ENCODE measurements around the gene AGAP1.

Gene AGAP1

DNA sequence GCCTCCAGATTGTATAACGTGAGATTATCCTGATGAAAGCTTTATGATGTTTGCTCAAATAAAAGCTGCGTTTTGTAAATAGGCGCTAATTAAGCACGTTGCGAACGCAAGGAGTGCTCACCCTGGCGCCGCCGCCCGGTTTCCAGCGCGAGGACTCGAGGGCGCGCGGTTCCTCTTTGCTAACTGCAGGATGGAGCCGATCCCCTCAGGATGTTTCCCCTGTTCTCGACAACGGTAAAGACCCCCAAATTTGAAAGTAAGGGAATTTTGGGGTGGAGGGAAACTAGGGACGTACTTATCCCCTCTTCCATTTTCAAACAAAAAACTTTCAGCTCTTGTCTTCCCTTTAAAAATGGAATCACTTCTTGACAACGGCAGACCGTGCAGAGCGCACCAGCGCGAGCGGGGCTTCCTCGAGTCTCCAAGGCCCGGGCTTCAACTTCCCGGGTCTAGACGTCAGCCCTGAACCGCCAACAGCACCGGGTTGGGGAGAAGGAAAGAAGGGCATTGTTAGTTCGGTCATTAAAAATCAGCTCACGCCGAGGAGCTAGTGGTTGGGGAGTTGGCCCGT is 675.4 kb downstream of the AGAP1 start:
- DNase-seq = no peak

DNA sequence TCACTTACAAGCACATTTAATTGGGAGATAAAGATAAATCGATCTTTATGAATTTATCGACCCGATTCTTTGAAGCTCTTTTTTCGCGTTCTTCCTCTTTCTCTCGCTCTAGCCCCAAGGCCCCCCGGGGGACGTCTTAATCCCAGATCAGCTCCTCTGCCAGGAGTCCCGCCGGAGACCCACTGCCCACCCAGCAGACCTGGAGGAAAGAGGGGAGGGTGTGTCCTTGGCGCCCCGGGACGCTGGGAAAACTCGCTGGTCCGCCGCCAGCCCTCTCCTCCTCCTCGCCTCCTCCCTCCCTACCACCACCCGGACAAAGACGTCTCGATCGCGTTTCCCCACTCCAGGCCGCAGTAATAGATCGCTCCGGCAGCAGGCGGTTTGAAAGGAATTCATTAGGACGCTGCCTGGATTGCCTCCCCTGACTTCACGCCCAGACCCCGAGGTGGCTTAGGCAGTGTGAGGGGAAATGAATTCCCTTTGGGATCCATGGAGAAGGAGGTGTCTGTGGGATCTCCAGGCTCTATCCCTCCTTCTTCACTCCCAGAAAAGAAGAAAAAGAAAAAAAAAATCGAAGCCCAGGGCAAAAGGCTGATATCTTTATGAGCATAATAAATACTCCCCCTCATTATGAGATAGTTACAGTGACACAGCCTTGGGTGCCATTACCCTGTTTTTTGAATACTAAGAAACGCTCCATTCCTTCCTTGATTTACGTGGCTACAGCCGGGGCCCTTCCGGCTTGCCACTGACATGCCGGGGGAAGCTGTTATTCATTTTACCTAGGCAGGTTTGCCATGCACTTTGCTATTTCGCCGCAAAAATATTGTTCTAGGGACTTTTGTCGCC is 676.1 kb downstream of the AGAP1 start:
- DNase-seq = no peak

DNA sequence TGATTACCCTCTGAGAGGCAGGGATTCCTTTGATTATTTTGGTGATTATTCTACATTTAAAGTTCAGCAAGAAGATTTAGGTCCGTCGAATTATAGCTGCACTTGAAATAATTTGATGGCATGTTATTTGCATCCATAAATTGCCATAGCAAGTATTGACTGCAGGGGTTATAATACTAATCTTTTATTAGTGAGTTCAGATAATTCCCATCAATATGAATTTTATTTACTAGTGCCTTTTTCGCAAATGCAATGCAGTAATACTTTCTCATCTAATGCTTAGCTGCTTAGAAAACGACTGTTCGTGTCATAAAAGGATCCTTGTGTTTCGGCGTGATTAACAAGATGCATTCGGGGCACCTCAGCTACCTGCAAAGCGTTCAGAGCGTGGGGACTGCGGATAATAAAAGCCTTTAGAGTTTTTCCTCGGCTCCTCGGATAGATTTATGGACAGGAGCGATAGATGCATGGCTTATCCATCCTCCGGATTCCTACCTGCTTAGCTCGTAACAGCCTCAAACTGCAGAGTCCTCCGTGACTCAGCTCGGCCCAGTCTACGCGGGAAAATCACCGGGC is 676.8 kb downstream of the AGAP1 start:
- DNase-seq = no peak

DNA sequence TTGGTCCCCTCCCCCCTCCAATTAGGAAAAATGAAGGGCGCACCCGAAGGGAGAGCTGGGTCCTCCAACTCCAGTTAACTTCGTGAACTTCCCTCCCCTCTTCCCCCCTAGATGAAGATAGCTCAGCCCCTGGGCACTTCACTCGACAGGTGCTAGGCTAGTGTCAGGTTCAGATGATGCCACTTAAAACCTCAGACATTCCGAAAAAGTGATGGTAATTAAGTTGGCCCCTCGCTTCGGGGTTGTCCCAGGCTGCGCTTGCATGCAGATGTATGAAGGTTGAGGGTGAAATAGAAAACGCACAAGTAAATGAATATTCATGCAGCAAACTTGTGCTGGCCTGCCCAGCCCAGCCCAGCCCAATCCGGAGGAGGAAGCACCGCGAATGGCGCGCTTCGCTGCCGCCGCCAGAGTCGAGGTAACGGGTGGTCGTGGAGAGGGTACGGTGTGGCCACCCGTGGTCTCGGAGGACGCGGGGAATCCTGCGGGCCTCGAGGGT is 677.4 kb downstream of the AGAP1 start:
- DNase-seq = no peak

DNA sequence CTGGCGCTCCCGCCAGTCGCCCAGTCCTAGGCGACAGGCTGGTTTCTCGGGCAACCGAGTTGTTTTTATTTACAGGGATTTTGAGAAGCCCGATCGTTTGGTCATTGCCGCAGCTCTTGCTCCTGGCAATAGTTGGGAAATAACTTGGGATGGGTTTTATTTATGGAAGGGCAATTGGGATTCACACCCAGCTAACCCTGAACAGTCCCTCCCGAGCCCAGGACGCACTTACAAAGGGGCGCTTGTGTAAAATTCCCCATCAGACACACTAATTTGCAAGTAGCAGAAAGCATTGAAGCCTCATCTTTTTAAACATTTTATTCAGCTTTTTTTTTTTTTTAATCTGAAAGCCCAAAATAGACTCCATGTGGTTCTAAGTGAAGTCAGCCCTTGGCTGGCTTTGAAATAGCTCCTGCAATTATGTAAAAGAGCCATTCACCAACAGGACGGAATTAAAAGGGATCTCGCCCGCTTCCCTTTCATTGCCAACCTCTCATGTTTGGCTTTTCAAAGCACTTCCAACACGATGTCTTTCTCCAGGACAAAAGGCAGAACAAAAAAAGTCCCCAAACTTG is 677.9 kb downstream of the AGAP1 start:
- no peak for DNase-seq

DNA sequence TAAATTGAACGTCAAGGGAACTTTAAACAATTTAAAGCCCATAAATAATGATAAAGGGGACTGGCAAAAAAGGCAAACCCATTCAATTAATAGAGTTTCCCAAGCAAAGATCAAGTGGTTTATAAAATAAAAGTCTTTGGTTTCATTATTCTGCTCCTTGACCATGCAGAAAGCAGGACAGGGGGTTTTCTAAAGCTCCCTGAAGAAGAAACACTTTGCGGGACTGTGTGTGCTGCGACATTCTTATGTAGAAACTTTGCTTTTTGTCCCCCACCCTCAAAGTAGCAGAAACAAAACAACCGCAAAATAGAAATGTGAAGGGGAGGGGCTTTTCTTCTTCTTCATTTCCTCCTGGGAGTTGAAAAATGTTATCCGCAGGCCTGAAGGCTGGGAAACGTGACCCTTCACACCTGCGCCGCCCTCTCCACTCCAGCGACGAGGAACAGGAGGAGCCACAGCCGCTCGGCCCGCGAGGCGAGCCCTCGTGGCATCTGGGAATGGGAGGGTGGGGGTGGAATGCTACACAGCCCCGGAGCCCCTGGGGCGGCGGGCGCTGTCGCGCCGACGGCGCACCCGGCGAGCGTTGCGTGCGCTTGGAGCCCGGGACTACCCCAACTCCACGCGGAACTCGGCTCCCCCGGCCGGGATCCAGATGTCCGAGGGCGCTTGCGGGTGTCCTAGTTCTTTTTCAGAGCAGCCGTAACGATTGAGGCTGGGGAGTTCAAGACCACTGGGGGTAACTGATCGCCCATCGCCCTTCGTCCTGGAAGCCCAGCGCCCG is 678.6 kb downstream of the AGAP1 start:
- DNase-seq = no peak

DNA sequence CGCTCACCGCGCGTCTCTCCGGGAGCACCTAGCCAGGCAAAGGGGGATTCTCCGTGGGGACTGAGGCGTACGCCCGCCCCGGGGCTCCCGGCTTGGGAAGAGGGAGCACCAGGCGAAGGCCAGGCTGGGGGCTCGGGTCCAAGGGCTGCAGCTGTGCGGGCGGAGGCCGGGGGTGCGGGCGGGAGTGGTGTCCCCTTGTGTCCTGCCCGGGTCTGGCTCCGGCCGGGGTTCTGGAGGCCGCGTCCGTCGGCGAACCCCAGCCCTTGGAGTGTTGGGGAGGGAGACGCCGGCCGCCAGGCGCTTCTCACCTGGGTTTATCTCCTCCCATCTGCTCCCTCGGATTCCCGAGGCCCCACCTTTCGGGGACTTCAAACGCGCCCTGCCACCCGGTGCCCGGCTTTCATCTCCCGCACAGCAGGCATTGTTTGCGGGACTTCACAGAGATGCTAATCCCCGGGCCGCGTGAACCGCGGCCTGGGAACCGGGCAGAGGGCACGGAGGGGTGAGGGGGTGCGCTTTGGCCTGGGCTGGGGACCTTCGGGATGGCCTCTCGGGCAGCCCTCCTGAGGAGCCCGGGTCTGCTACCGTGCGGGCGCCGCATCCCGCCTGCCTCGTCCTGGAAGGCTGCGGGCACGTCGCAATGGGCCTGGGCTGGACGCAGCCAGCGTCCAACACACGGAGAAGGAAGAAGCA is 679.3 kb downstream of the AGAP1 start:
- no peak for DNase-seq

DNA sequence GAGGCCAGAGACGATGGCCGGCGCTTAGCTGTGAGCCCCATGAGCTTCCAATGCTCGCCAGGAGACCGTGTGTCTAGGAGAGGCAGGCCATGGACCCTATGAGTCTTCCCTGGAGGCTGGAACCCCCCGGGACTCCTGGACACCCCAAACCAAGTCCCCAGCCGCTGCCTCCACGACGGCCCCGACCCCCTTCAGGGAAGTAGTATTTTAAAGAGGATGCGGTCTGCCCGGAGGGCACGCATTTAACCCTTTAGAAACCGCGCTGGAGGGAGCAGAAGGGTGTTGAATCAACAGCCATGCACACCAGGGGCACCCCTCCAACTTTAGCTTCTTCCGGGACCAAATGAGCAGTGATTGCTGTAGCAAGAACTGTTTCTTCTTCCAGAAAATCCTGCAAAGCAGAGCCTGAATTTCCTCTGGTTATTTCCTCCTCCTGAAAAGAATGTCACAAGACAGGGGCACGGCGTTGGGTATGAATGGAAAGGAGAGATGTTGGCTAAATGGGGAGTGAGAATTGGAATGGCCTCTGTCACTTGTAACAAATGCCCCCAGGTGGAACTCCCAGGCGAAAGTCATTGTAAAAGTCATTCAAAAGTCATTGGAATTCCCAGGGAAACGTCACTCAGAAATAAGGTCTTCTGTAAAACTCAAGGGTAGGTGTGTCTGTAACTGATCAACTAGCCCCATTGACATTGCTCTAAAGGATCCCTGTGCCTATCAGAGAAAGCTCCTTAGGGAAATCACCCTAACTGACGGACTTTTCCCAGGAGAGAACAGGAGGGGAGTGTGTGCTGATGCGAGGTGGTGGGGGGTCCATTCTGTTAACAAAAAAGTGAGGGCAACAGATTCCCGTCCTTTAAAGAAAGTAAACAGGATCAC is 680.1 kb downstream of the AGAP1 start:
- no peak for DNase-seq

DNA sequence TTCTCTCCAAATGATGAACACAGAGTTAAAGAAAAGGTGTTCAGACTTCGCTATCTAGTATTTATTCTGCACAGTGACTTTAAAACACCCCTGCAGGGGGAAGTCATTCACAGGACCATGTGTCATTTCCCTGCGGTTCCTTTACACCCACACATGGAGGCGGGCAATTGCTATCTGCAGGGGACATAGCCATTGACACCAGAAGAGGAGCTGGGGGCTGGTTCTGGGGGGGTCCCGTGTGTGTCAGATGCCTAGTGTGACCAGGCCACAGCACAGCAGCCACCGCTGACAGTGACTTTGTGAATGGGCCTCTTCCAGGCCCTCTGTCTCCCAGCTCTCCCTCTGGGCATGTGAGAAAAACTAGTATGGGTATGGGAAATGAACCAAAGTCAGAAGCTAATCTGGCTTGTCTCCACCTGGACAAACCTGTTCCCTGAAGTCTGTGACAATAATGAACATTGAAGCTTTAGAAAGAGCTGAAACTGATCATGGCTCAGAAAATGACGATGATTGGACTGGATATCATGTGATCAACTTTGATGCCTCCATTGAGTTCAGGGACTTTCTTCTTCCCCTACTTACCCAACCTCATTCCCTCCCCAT is 681.8 kb downstream of the AGAP1 start:
- no peak for DNase-seq

DNA sequence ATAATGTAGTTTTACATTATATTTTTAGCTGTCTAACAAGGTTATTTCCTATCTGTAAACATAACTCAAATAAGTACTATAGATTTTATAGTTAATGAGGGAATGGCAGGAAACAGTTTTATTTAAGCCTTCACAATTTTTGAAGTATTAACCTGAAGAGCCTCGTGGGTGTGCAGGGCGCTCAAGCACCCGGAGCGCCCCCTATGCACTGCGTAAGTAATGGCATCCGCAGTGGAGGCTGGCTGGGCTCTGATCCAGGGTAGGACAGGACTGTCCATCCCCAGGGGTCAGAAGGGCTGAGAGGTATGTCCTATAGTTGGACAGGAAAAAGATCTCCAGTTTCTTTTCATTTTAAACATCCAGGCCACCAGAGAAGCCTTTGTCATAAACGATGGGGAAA is 682.6 kb downstream of the AGAP1 start:
- DNase-seq = peak in 1 of 5 experiments; percentile 26

DNA sequence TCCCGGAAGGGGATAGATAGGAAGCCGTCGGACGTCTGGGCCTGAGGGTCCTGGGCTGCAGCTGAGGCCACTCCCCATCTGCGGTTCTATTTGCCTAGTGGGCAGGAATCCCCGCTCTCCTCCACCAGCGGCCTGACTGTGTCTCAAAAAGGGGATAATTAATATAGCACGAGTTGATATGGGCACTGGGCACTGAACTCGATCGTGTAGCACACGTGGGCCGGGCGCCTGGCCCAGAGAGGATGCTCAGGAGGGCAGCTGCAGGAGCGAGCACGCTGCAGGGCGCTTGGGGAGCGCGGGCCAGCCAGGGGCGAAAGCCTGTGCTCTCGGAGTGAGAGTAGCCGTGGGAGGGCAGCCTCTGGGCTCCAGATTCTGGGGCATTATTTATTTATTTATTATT is 683.1 kb downstream of the AGAP1 start:
- DNase-seq = no peak

DNA sequence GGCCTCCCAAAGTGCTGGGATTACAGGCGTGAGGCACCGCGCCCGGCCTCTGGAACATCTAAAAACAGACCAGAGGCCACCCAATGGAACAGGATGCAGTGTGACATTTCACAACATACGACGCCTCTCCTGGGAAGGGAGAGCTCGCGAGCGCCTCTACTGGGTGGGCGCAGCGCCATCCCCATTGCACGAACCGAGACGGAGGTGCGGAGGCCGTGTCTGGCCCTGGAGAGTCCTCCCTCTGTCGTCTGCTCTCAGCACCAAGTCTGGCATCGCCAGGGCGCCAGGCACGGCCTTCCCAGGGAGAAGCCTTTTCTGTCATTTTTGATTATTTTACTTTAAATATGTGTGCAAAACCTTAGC is 683.7 kb downstream of the AGAP1 start:
- DNase-seq = peak in 1 of 5 experiments; percentile 40

DNA sequence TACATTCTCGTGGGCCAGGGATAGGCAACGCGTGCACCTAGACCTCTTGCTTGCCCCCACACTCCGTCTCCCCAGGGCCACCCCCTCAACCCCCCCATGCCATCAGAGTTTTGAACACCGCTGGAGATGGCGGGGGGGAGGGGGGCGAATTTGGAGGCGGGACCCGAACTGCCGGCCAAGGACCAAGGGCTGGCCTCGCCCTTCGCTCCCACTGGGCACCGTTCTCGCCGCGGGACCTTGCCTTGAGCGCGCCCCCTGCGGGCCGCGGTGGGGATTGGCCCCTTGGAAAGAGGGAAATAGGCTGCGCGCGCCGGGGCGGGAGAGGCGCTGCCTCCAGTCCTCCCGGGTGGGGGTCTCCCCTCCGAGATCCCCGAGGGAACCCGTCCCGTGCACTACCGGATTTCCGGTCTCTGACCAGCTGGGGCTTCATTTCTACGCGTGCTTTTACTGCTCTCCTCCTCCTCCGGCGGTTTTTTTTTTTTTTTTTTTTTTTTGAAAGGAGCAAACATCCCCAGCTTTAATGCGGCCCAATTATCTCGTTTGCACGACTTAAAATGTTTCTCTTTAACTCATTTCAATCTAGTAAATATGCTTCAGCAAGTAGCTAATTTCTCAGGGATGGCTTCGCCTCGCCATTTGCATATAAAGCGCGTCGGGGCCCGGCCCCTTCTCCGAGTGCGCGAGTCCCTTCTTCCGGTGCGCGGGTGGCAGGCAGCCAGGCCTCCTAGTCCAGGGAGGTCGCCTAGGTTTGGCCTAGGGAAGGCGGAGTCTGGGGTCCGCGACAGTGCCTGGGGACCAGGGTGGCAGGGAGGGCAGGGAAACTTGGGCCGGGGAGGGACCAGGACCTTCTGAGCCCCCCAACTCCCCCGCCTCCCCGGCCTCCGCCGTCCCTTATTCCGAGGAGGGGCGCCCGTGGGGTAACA is 684.4 kb downstream of the AGAP1 start:
- peak in 1 of 5 experiments; percentile 19 for DNase-seq

DNA sequence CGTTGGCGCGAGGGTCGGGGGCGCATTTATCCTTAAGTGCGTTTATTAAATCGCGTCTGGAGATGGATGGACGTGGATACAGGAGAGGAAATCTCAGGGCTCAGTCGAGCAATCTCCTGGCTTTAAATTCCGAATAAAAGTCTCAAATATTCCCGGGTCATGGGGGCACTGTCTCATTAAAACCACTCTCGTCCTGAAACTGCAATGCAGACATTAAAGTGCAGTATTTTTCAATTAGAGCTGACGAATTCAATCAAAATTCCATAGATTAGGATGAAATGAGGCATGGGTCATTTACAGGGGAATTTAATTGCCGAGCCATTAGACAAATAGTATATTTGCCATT is 685.0 kb downstream of the AGAP1 start:
- no peak for DNase-seq

DNA sequence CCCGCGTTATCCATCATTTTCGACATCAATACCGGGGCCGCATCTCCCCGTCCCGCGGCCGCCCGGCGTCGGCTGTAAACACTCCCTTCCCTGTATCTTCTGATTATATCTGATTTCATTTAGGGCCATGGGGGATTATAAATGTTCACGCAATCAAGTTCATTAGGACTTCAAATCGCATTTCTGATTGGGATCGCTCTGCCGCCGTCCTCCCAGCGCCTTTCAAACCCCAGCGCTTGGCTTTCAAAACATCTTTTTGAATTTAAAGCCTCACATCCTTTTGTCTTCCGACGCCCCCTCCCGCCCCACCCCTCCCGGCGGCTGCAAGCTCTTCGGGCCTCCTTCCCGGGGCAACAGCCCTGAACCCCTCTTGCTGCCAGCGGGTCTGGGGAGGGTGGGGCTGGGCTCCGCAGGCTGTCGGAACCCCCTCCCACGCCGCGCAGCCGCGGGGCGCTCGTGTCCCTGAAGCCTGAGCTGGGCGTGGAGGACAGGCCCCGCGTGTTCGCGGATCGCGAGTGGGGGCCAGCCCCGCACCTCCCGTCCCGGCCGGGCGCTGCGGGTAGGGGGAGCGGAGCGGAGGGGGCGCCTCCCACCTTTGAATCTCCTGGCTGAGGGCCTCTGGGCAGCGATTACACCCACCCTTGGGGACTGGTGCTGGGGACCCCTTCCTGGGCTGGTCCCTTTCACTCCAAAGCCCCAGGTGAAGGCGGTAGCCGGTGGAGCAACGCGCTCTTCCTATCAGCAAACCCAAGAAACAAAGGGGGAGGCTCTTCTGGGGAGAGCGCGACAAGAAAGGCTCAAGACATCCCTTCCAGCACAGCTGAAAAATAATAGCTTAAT is 685.6 kb downstream of the AGAP1 start:
- no peak for DNase-seq

DNA sequence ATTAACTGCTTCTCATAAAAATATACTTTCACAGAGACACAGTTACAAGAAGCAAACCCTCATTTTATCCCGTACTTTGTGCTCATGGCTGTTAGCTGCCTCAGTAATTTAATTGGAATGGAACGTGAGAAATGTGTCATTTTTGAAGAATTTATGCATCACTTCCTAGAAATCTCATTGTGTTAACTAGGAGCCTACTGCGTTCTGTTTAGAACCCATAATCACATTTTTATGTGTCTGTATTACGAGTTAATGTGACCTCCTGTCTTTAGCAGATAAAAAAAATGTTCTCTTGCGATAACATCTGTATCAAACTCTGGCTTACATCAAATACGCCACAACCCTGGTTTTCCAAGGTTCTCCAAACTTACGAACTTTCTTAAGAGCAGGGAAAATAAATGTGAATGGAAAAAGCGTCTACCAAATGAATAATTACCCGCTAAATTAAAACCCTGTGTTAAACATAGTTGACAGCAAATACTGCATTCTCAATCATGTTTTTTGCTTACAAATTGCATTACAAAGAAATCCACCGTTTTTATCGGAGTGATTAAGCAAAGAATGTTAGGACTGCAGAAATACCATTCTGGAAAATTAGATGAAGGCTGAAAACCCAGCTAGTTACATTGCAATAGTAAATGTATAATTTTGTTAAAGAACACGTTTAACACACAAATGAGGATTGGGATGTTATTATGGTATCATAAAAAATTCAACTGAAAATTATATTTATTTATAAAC is 686.4 kb downstream of the AGAP1 start:
- DNase-seq = no peak

DNA sequence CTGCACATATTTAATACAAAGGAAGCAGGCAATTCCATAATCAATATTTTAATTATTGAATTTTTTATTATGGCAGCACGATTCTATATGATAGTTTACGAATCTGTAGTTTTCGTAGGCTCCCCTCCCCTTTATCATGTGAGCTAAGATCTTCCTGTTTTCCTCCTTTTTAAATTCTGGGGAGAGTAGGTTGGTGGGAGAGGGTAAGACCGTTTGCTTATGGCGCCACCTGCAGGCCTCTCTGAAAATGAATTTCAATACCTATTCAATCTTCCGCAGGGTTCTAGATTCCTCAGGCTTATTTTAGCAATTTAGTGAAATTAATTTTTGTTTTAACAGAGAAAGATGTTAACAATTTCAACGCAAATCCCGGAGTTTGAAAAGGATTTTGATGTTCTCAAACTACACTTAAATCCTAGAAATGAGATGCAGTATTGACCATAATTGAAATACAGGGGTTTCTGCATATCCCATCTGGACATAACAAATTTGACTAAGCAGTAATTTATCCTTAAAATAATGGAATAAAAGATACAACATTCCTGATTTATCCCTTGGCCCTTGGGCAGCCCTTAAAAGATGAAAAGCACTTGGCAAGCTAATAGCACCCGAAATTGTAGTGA is 687.1 kb downstream of the AGAP1 start:
- peak in 1 of 5 experiments; percentile 34 for DNase-seq

Measured in T-helper 2 cell (primary cell).